ENCODE results near the gene CYSRT1.

CYSRT1 gene

GRCh38 chr9:137244486-137245449 lies 19.8 kb downstream of the CYSRT1 start:
- Mint-ChIP-seq H3K27me3 (no peaks in the 10 kb centered on the region), H3K36me3 (ENCODE audit: insufficient read depth) (peaks cover 34% of the 10 kb centered on the region), H3K4me1 (ENCODE audit: low read depth in 2 of 2) (peaks cover 14 to 15% of the 10 kb centered on the region in 2 donors), H3K27ac (peak overlapping the region in 1 of 2 donors; percentile 93), H3K4me3 (peak overlapping the region in 1 of 2 donors; percentile 53), H3K9me3 (no peaks in the 10 kb centered on the region)
- no peak for DNase-seq
- ATAC-seq (replicated peaks) = no peak

GRCh38 chr9:137245450-137246421 lies 20.8 kb downstream of the CYSRT1 start:
- H3K9me3 Mint-ChIP-seq = no peaks in the 10 kb centered on the region
- no peak overlapping the region for H3K4me3 Mint-ChIP-seq
- DNase-seq (no peak), ATAC-seq (replicated peaks) (no peak)
- H3K4me1 Mint-ChIP-seq (ENCODE audit: low read depth in 2 of 2) = peaks cover 14 to 15% of the 10 kb centered on the region in 2 donors
- H3K27ac Mint-ChIP-seq = no peak overlapping the region
- H3K27me3 Mint-ChIP-seq = no peaks in the 10 kb centered on the region
- H3K36me3 Mint-ChIP-seq (ENCODE audit: insufficient read depth) = peaks cover 33% of the 10 kb centered on the region

- no peaks in the 10 kb centered on the region for H3K9me3 Mint-ChIP-seq
- H3K27ac Mint-ChIP-seq = no peak overlapping the region
- DNase-seq (no peak), ATAC-seq (replicated peaks) (no peak)
- peaks cover 19% of the 10 kb centered on the region for H3K36me3 Mint-ChIP-seq (ENCODE audit: insufficient read depth)
- no peak overlapping the region for H3K4me3 Mint-ChIP-seq
- H3K27me3 Mint-ChIP-seq = no peaks in the 10 kb centered on the region
- H3K4me1 Mint-ChIP-seq (ENCODE audit: low read depth in 2 of 2) = peaks cover 8 to 10% of the 10 kb centered on the region in 2 donors
Measured at GRCh38 chr9:137247135-137247915, 22.4 kb downstream of the CYSRT1 start.

- ATAC-seq (replicated peaks) (no peak), DNase-seq (no peak)
- Mint-ChIP-seq H3K4me1 (ENCODE audit: low read depth in 2 of 2) (peaks cover 7 to 8% of the 10 kb centered on the region in 2 donors), H3K36me3 (ENCODE audit: insufficient read depth) (peaks cover 14% of the 10 kb centered on the region), H3K4me3 (no peak overlapping the region), H3K27me3 (no peaks in the 10 kb centered on the region), H3K9me3 (no peaks in the 10 kb centered on the region), H3K27ac (no peak overlapping the region)
Measured at GRCh38 chr9:137247916-137248175, 22.9 kb downstream of the CYSRT1 start.

- no peak for ATAC-seq (replicated peaks)
- Mint-ChIP-seq H3K36me3 (ENCODE audit: insufficient read depth) (peaks cover 4% of the 10 kb centered on the region), H3K27me3 (no peaks in the 10 kb centered on the region), H3K4me3 (no peak overlapping the region), H3K9me3 (no peaks in the 10 kb centered on the region), H3K27ac (no peak overlapping the region), H3K4me1 (ENCODE audit: low read depth in 2 of 2) (peaks cover 5 to 7% of the 10 kb centered on the region in 2 donors)
- no peak for DNase-seq
Measured at GRCh38 chr9:137250329-137251193, 25.6 kb downstream of the CYSRT1 start.

- DNase-seq = no peak
- no peak for ATAC-seq (replicated peaks)
- Mint-ChIP-seq H3K9me3 (no peaks in the 10 kb centered on the region), H3K36me3 (ENCODE audit: insufficient read depth) (peaks cover 10% of the 10 kb centered on the region), H3K27ac (no peak within 1 kb of the TSS), H3K4me1 (ENCODE audit: low read depth in 2 of 2) (peaks cover 5 to 7% of the 10 kb centered on the region in 2 donors), H3K4me3 (no peak within 1 kb of the TSS), H3K27me3 (no peaks in the 10 kb centered on the region)
Measured at GRCh38 chr9:137251194-137251461, 26.2 kb downstream of the CYSRT1 start, which contains the start of gene STPG3. TSS of gene STPG3 (plus strand) at chr9:137251286. CDS start at chr9:137251287, 1 bp downstream.

GRCh38 chr9:137251490-137252268 lies 26.7 kb downstream of the CYSRT1 start:
- no peaks in the 10 kb centered on the region for H3K27me3 Mint-ChIP-seq
- H3K4me1 Mint-ChIP-seq (ENCODE audit: low read depth in 2 of 2) = peaks cover 5 to 11% of the 10 kb centered on the region in 2 donors
- no peak overlapping the region for H3K4me3 Mint-ChIP-seq
- no peaks in the 10 kb centered on the region for H3K9me3 Mint-ChIP-seq
- H3K36me3 Mint-ChIP-seq (ENCODE audit: insufficient read depth) = peaks cover 15% of the 10 kb centered on the region
- no peak for DNase-seq
- ATAC-seq (replicated peaks) = no peak
- no peak overlapping the region for H3K27ac Mint-ChIP-seq

GRCh38 chr9:137252555-137253506 lies 27.9 kb downstream of the CYSRT1 start:
- no peak overlapping the region for H3K27ac Mint-ChIP-seq
- peak overlapping the region in 1 of 2 donors; percentile 91 for H3K4me3 Mint-ChIP-seq

GRCh38 chr9:137253717-137254623 lies 29.0 kb downstream of the CYSRT1 start:
- H3K27me3 Mint-ChIP-seq = no peaks in the 10 kb centered on the region
- H3K4me3 Mint-ChIP-seq = peak overlapping the region; percentile 85 to 91
- DNase-seq (no peak), ATAC-seq (replicated peaks) (no peak)
- peaks cover 30% of the 10 kb centered on the region for H3K36me3 Mint-ChIP-seq (ENCODE audit: insufficient read depth)
- H3K27ac Mint-ChIP-seq = peak overlapping the region in 1 of 2 donors; percentile 65
- no peaks in the 10 kb centered on the region for H3K9me3 Mint-ChIP-seq
- H3K4me1 Mint-ChIP-seq (ENCODE audit: low read depth in 2 of 2) = peaks cover 5 to 11% of the 10 kb centered on the region in 2 donors

More at GRCh38 chr9:137252555-137253506, 27.9 kb downstream of the CYSRT1 start:
- ATAC-seq (replicated peaks) = no peak
- DNase-seq = no peak
- peaks cover 5 to 11% of the 10 kb centered on the region in 2 donors for H3K4me1 Mint-ChIP-seq (ENCODE audit: low read depth in 2 of 2)
- H3K9me3 Mint-ChIP-seq = no peaks in the 10 kb centered on the region
- H3K27me3 Mint-ChIP-seq = no peaks in the 10 kb centered on the region
- H3K36me3 Mint-ChIP-seq (ENCODE audit: insufficient read depth) = peaks cover 20% of the 10 kb centered on the region

GRCh38 chr9:137254624-137255447 lies 29.9 kb downstream of the CYSRT1 start, which contains the start of gene NELFB:
TSS of gene NELFB (plus strand) at chr9:137255327.
- H3K9me3 Mint-ChIP-seq = no peaks in the 10 kb centered on the region

More at GRCh38 chr9:137254624-137255447, 29.9 kb downstream of the CYSRT1 start, which contains the start of gene NELFB:
- peaks cover 38% of the 10 kb centered on the region for H3K36me3 Mint-ChIP-seq (ENCODE audit: insufficient read depth)
- H3K27ac Mint-ChIP-seq = peak within 1 kb of the TSS in 1 of 2 donors; percentile 65
- peak within 1 kb of the TSS; percentile 85 to 91 for H3K4me3 Mint-ChIP-seq
- DNase-seq = peak; percentile 95 to 98 (median 95)
- peaks cover 5 to 11% of the 10 kb centered on the region in 2 donors for H3K4me1 Mint-ChIP-seq (ENCODE audit: low read depth in 2 of 2)
- peak; percentile 90 for ATAC-seq (replicated peaks)
- H3K27me3 Mint-ChIP-seq = no peaks in the 10 kb centered on the region

Data from effector memory CD8-positive, alpha-beta T cell (primary cell).